ENCODE measurements around the gene ST6GALNAC6. TPM values are rescaled to one million over a fixed set of nuclear protein-coding genes. Genes with fewer than 3 reads are reported as not detected.

ST6GALNAC6 gene
- total and polyA plus RNA-seq, 2 experiments from 2014 or later = 53.0 to 73.4 TPM

DNA sequence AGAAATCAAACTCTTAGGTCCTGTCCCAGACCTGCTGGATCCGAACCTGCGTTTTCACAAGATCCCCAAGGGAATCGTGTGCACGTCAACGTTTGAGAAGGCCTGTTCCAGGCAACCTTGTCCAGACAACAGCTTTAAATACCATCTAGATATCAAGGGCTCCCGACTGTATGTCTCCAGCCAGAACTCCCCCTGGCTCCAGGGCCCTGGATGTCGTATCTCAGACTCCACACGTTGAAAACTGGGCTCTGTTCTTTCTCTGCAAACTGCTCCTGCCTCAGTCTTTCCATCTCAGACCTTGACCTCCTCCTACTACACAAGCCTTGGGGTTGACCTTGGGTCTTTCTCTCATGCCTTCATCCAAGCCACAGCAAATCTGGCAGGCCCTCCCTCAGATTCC is 39.1 kb downstream of the ST6GALNAC6 start:
- no peaks in the 10 kb centered on the region for H3K36me3 ChIP-seq
- peak; percentile 71 to 81 for DNase-seq (ENCODE audit: low read depth in 1 of 2, low spot score in 1 of 2)
- peak overlapping the region; percentile 79 for H3K27ac ChIP-seq
- no peaks in the 10 kb centered on the region for H3K27me3 ChIP-seq
- peaks cover 54% of the 10 kb centered on the region for H3K4me1 ChIP-seq (ENCODE audit: low read depth)
- H3K4me3 ChIP-seq = no peak overlapping the region
- no peaks in the 10 kb centered on the region for H3K9me3 ChIP-seq (ENCODE audit: low read depth)
- TF ChIP-seq, protein P1, sequence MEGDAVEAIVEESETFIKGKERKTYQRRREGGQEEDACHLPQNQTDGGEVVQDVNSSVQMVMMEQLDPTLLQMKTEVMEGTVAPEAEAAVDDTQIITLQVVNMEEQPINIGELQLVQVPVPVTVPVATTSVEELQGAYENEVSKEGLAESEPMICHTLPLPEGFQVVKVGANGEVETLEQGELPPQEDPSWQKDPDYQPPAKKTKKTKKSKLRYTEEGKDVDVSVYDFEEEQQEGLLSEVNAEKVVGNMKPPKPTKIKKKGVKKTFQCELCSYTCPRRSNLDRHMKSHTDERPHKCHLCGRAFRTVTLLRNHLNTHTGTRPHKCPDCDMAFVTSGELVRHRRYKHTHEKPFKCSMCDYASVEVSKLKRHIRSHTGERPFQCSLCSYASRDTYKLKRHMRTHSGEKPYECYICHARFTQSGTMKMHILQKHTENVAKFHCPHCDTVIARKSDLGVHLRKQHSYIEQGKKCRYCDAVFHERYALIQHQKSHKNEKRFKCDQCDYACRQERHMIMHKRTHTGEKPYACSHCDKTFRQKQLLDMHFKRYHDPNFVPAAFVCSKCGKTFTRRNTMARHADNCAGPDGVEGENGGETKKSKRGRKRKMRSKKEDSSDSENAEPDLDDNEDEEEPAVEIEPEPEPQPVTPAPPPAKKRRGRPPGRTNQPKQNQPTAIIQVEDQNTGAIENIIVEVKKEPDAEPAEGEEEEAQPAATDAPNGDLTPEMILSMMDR (IDR thresholded peaks at IDR 0.05; ENCODE audit: low read depth, low read length) = no peak

DNA sequence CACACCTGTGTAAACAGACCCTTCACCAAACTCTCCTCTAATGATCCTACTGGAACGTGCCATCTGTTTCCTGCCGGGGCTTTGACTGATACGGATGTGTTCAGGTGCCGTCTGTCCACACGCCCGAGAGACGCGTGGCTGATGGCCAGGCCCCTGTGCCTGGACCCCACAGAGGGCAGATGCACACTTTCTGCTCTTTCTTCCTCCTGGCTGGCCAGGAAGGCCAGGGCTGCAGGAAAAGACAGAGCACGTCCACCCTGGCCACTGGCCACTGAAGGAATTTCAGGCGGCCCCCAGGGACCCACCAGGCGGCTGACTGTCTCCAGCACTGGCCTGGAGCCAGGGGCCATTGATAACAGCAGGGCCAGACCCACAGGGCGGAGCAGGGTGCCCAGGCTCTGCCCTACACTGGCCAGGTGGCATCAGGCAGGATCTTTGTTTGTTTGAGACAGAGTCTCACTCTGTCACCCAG is 41.3 kb downstream of the ST6GALNAC6 start:
- no peaks in the 10 kb centered on the region for H3K27me3 ChIP-seq
- TF ChIP-seq, protein P1 (IDR thresholded peaks at IDR 0.05; ENCODE audit: low read depth, low read length) = no peak
- H3K9me3 ChIP-seq (ENCODE audit: low read depth) = no peaks in the 10 kb centered on the region
- H3K27ac ChIP-seq = peak overlapping the region; percentile 79
- H3K36me3 ChIP-seq = no peaks in the 10 kb centered on the region
- H3K4me3 ChIP-seq = no peak overlapping the region
- peak in 1 of 2 donors; percentile 69 for DNase-seq (ENCODE audit: low read depth in 1 of 2, low spot score in 1 of 2)
- peaks cover 65% of the 10 kb centered on the region for H3K4me1 ChIP-seq (ENCODE audit: low read depth)

- Histone ChIP-seq H3K27ac (no peak overlapping the region), H3K4me3 (no peak overlapping the region), H3K27me3 (no peaks in the 10 kb centered on the region), H3K4me1 (ENCODE audit: low read depth) (peaks cover 57% of the 10 kb centered on the region), H3K36me3 (no peaks in the 10 kb centered on the region), H3K9me3 (ENCODE audit: low read depth) (no peaks in the 10 kb centered on the region)
- DNase-seq (ENCODE audit: low read depth in 1 of 2, low spot score in 1 of 2) = no peak
- TF ChIP-seq, protein P1 (IDR thresholded peaks at IDR 0.05; ENCODE audit: low read depth, low read length) = no peak
Measured at GRCh38 chr9:127857278-127857677, 42.1 kb downstream of the ST6GALNAC6 start.

- H3K4me1 ChIP-seq (ENCODE audit: low read depth) = peaks cover 52% of the 10 kb centered on the region
- no peak for DNase-seq (ENCODE audit: low read depth in 1 of 2, low spot score in 1 of 2)
- TF ChIP-seq, protein P1 (IDR thresholded peaks at IDR 0.05; ENCODE audit: low read depth, low read length) = no peak
- no peaks in the 10 kb centered on the region for H3K9me3 ChIP-seq (ENCODE audit: low read depth)
- H3K27ac ChIP-seq = no peak overlapping the region
- H3K27me3 ChIP-seq = no peaks in the 10 kb centered on the region
- no peaks in the 10 kb centered on the region for H3K36me3 ChIP-seq
- H3K4me3 ChIP-seq = no peak overlapping the region
Measured at GRCh38 chr9:127856729-127857116, 42.7 kb downstream of the ST6GALNAC6 start.

- Histone ChIP-seq H3K36me3 (no peaks in the 10 kb centered on the region), H3K4me1 (ENCODE audit: low read depth) (peaks cover 46% of the 10 kb centered on the region), H3K9me3 (ENCODE audit: low read depth) (no peaks in the 10 kb centered on the region), H3K27ac (no peak overlapping the region), H3K27me3 (no peaks in the 10 kb centered on the region), H3K4me3 (no peak overlapping the region)
- no peak for DNase-seq (ENCODE audit: low read depth in 1 of 2, low spot score in 1 of 2)
- TF ChIP-seq, protein P1 (IDR thresholded peaks at IDR 0.05; ENCODE audit: low read depth, low read length) = no peak
Measured at GRCh38 chr9:127856094-127856728, 43.2 kb downstream of the ST6GALNAC6 start.
